ENCODE results near the gene SNX10.

DNA sequence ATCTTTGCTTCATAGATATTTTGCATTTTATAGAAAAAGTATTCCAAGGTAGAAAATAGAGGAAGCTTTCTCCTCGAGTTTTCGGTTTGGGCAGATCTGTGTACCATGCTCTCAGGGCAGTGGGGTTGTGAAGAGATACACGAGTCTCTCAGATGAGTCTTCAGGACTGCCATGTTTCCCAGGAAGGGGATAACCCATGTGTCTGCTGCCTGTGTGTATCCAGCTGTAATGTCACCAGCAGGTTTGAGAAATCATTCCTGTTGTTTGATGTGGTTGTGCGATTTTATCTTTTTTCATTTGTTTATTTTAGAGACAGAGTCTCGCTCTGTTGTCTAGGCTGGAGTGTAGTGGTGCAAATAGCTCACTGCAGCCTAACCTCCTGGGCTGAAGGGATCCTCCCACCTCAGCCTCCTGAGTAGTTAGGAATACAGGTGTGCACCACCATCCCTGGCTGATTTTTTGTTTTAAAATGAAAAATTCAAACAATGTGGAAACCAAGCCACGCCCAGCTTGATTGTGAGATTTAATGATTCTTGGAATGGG is 48.9 kb downstream of the SNX10 start:
- TF ChIP-seq, protein P1, sequence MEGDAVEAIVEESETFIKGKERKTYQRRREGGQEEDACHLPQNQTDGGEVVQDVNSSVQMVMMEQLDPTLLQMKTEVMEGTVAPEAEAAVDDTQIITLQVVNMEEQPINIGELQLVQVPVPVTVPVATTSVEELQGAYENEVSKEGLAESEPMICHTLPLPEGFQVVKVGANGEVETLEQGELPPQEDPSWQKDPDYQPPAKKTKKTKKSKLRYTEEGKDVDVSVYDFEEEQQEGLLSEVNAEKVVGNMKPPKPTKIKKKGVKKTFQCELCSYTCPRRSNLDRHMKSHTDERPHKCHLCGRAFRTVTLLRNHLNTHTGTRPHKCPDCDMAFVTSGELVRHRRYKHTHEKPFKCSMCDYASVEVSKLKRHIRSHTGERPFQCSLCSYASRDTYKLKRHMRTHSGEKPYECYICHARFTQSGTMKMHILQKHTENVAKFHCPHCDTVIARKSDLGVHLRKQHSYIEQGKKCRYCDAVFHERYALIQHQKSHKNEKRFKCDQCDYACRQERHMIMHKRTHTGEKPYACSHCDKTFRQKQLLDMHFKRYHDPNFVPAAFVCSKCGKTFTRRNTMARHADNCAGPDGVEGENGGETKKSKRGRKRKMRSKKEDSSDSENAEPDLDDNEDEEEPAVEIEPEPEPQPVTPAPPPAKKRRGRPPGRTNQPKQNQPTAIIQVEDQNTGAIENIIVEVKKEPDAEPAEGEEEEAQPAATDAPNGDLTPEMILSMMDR (IDR thresholded peaks at IDR 0.05) = no peak
- TF ChIP-seq POLR2A (IDR thresholded peaks at IDR 0.05) = no peak

Measured in adrenal gland (tissue), 5 donors.